Immature natural killer cell (primary cell): ENCODE measurements around the gene RAB6B. TPM values are rescaled to one million over a fixed set of nuclear protein-coding genes. Genes with fewer than 3 reads are reported as not detected.

Source experiments
- DNase-seq, 3 donors: peaks; one replicate each; pipeline ENCODE4 v3.0.0; 2022; ENCODE audit warnings: mixed read lengths in 1 of 3
- H3K27ac Mint-ChIP-seq, 6 donors: one replicate each; pipeline ENCODE4 v1.8.0; 2020; ENCODE audit warnings: mixed read lengths in 6 of 6, mild to moderate bottlenecking in 5 of 6, inconsistent platforms in 4 of 6, moderate library complexity in 3 of 6
- H3K27me3 Mint-ChIP-seq, 3 donors: one replicate each; pipeline ENCODE4 v1.8.0; 2020 to 2021; ENCODE audit warnings: low read depth in 3 of 3, mild to moderate bottlenecking in 3 of 3, mixed read lengths in 3 of 3, moderate library complexity in 3 of 3, inconsistent platforms in 1 of 3
- H3K36me3 Mint-ChIP-seq, 3 donors: one replicate each; pipeline ENCODE4 v1.8.0; 2020; ENCODE audit warnings: mixed read lengths in 3 of 3, inconsistent platforms in 2 of 3, mild to moderate bottlenecking in 2 of 3
- H3K4me1 Mint-ChIP-seq, 2 donors: one replicate each; pipeline ENCODE4 v1.8.0; 2020; ENCODE audit warnings: inconsistent platforms in 2 of 2, mild to moderate bottlenecking in 2 of 2, mixed read lengths in 2 of 2, moderate library complexity in 1 of 2
- H3K4me3 Mint-ChIP-seq, 5 donors: one replicate each; pipeline ENCODE4 v1.8.0; 2020; ENCODE audit warnings: mild to moderate bottlenecking in 5 of 5, mixed read lengths in 5 of 5, inconsistent platforms in 3 of 5, moderate library complexity in 3 of 5
- H3K9me3 Mint-ChIP-seq, 6 donors: one replicate each; pipeline ENCODE4 v1.8.0; 2020; ENCODE audit warnings: mild to moderate bottlenecking in 6 of 6, mixed read lengths in 6 of 6, inconsistent platforms in 4 of 6, moderate library complexity in 3 of 6
- polyA plus RNA-seq, 3 donors: library from polyadenylated mRNA; unstranded; fragments of 300-500 nt; fragmentation: Illumina TruSeq; gene quantifications; one replicate each; pipeline ENCODE4 v1.2.3, GENCODE V29; 2021

The RAB6B gene
- polyA plus RNA-seq, 3 donors from 2014 or later: 0.46 to 0.53 TPM; not detected in 1

GRCh38 chr3:133896002-133896761 lies 500 bp upstream of the RAB6B start:
- no peaks in the 10 kb centered on the region for H3K36me3 Mint-ChIP-seq
- peak overlapping the region in 4 of 5 donors; percentile 16 to 64 (median 47) for H3K4me3 Mint-ChIP-seq
- no peaks in the 10 kb centered on the region for H3K9me3 Mint-ChIP-seq
- peaks cover 0 to 5% of the 10 kb centered on the region in 2 donors for H3K4me1 Mint-ChIP-seq
- H3K27me3 Mint-ChIP-seq: peaks cover 3 to 10% (median 8%) of the 10 kb centered on the region in 3 donors
- DNase-seq: no peak
- H3K27ac Mint-ChIP-seq: no peak overlapping the region

- no peak overlapping the region for H3K27ac Mint-ChIP-seq
- peaks cover 3 to 8% (median 8%) of the 10 kb centered on the region in 3 donors for H3K27me3 Mint-ChIP-seq
- peaks cover 0 to 5% of the 10 kb centered on the region in 2 donors for H3K4me1 Mint-ChIP-seq
- DNase-seq: no peak
- no peaks in the 10 kb centered on the region for H3K36me3 Mint-ChIP-seq
- H3K9me3 Mint-ChIP-seq: no peaks in the 10 kb centered on the region
- no peak overlapping the region for H3K4me3 Mint-ChIP-seq
Measured at GRCh38 chr3:133894353-133895207, 1.1 kb downstream of the RAB6B start.

DNA sequence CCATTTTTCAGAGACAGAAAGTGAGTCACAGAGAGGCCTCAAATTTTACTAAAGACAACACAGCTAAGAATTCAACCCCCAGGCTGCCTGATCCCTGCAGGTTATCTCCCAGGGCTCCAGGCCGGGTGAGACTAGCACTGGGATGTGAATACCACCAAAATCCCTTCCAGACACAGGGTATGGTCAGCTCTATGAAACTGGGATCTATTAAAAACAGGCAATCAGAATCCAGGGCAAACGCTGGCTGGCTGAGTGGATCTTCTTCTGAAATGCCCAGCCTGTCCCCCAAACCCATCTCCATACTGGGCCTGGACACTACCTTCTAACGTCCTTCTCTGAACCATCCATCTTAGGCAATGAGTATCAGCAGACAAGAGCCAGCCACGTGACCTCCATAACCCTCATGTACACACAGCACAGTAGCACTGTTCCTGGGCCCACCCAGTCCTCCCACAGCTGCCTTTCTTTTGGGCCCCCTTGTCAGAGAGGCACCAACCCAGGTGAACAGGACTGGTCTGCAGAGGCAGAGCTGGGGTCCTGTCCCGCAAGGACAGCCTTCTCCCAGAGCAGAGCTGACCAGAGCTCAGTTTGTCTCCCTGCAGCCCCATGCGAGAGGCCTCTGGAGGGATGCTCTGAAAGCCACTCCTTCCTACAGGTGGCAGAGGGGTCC lies 1.9 kb downstream of the RAB6B start:
- Mint-ChIP-seq H3K9me3 (no peaks in the 10 kb centered on the region), H3K4me3 (peak overlapping the region in 1 of 5 donors; percentile 25), H3K36me3 (no peaks in the 10 kb centered on the region), H3K4me1 (peaks cover 0 to 5% of the 10 kb centered on the region in 2 donors), H3K27me3 (peaks cover 3 to 8% (median 5%) of the 10 kb centered on the region in 3 donors), H3K27ac (no peak overlapping the region)
- DNase-seq: no peak

DNA sequence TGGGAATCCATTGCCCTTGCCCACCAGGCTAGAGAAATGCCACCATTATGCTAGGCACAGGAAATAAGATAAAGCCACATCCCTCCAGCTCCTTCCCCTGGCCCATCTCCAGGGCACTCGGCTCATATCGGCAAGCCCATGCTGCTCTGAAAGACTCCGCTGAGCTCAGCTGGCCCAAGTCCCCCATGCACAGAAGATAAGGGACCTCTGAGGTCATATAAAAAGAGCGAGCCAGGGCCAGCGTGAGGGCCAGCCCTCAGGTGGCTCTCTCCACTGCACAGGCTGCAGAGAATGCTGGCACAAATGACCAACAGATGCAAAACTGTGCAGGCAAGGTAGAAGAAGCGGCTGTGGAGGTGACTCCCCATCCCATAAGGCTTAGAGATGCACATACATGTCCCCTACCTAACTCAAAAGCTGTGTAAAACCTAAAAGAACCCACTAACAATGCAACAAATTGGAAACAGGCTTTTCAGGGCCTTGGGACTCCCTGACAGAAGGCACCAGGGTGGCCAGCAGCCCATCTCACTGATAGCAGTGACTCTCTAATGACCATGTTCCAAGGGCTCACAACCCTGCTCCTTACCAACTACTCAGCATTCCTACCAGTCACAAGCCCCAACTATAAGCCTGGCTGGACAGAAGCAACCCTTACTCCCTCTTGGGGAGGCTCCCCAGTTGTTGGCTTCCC lies 3.0 kb downstream of the RAB6B start:
- peaks cover 0 to 5% of the 10 kb centered on the region in 2 donors for H3K4me1 Mint-ChIP-seq
- no peaks in the 10 kb centered on the region for H3K36me3 Mint-ChIP-seq
- no peak overlapping the region for H3K27ac Mint-ChIP-seq
- no peaks in the 10 kb centered on the region for H3K9me3 Mint-ChIP-seq
- DNase-seq: no peak
- peaks cover 3 to 8% (median 5%) of the 10 kb centered on the region in 3 donors for H3K27me3 Mint-ChIP-seq
- H3K4me3 Mint-ChIP-seq: no peak overlapping the region

DNA sequence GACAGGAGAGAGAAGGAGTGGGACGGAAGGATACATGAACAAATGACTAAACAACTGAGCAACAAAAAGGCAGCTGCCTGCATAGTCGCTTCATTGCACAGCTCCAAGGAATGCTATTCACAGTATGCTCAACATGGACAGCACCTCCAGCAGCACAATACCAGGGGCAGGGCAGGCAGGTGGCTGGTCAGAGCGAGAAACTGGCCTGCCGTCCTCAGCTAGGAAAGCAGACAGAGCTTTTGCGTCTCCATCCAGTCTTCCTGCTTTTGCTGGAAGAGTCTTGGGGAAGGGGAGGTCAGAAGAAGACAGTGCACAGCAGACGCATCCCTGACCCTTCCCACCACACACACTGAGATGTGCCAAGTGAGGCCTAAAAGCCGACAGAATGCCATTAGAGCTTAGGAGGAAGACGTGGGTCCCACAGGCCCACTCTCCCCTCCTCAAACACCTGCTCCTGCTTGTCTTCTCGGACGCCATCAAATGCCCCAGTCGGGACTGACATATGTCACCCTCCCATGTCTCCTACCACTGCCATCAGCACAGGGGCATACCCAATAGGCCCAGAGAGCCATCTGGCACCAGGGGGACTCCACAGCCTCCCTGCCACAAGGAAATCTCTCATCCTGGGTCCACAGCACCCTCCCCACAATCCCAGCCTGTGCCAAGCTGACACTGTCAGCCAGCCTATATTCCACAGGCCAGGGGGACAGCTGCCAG lies 3.9 kb downstream of the RAB6B start:
- peaks cover 2 to 8% (median 3%) of the 10 kb centered on the region in 3 donors for H3K27me3 Mint-ChIP-seq
- H3K4me3 Mint-ChIP-seq: no peak overlapping the region
- no peak overlapping the region for H3K27ac Mint-ChIP-seq
- no peak for DNase-seq
- H3K9me3 Mint-ChIP-seq: no peaks in the 10 kb centered on the region
- no peaks in the 10 kb centered on the region for H3K36me3 Mint-ChIP-seq
- peaks cover 0 to 3% of the 10 kb centered on the region in 2 donors for H3K4me1 Mint-ChIP-seq

- no peak overlapping the region for H3K27ac Mint-ChIP-seq
- no peaks in the 10 kb centered on the region for H3K9me3 Mint-ChIP-seq
- H3K4me3 Mint-ChIP-seq: no peak overlapping the region
- H3K36me3 Mint-ChIP-seq: no peaks in the 10 kb centered on the region
- H3K4me1 Mint-ChIP-seq: peaks cover 0 to 1% of the 10 kb centered on the region in 2 donors
- peaks cover 0 to 4% (median 3%) of the 10 kb centered on the region in 3 donors for H3K27me3 Mint-ChIP-seq
- no peak for DNase-seq
Measured at GRCh38 chr3:133890972-133891644, 4.6 kb downstream of the RAB6B start.

DNA sequence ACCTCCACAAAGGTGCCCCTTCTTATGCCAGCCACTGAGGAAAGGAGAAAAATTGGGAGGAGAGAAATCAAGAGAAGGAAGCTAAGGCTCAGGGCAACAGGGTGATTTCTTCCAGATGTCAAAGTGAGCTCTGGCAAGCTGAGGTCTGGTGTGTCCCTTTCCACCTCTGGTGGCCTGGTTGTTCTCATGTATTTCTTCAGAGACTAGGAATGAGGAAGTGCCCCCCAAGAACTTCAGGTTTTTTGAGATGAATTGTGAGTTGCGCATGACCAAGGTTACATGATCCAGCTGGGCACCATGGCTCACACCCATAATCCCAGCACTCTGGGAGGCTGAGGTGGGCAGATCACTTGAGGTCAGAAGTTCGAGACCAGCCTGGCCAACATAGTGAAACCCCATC lies 5.6 kb downstream of the RAB6B start:
- Mint-ChIP-seq H3K9me3 (no peaks in the 10 kb centered on the region), H3K4me3 (no peak overlapping the region), H3K4me1 (no peaks in the 10 kb centered on the region), H3K27ac (no peak overlapping the region), H3K27me3 (peaks cover 0 to 4% (median 3%) of the 10 kb centered on the region in 3 donors), H3K36me3 (no peaks in the 10 kb centered on the region)
- DNase-seq: no peak

DNA sequence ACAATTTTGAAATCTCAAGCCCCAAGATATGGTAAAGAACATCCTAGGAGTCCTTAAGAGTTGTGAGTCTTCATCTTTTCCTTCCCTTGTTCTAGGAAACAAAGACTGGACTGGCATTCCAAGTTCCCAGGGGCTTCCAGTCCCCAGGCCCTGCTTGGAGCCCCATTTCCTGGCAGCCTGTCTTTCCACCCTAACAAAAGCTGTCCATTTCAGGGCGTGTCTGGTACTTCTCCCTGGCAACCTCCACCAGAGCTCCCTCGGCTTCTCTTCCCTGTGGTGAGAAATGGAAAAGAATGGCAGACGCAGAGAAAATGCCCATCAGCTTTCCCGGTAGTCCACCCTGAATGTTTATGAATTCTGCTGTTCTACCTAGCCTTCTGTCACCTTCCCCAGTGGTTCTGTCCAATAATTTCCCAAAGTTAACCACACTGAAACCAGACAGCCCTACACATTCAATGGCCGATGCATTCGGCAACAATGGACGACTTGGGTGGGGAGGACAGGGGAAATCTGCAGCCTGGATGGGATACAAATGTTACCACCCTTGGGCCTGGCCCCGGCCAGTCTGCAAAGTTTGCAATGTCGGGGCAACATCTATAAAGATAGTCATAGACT lies 6.8 kb downstream of the RAB6B start:
- DNase-seq: no peak
- Mint-ChIP-seq H3K27ac (no peak overlapping the region), H3K36me3 (no peaks in the 10 kb centered on the region), H3K4me3 (no peak overlapping the region), H3K27me3 (peaks cover 0 to 8% (median 2%) of the 10 kb centered on the region in 3 donors), H3K9me3 (no peaks in the 10 kb centered on the region), H3K4me1 (no peaks in the 10 kb centered on the region)

- Mint-ChIP-seq H3K9me3 (no peaks in the 10 kb centered on the region), H3K4me3 (no peak overlapping the region), H3K4me1 (peaks cover 0 to under 1% of the 10 kb centered on the region in 2 donors), H3K27me3 (peaks cover 0 to 8% (median 0%) of the 10 kb centered on the region in 3 donors), H3K36me3 (no peaks in the 10 kb centered on the region), H3K27ac (no peak overlapping the region)
- DNase-seq: no peak
Measured at GRCh38 chr3:133887803-133888703, 7.6 kb downstream of the RAB6B start.

- H3K9me3 Mint-ChIP-seq: no peaks in the 10 kb centered on the region
- H3K36me3 Mint-ChIP-seq: no peaks in the 10 kb centered on the region
- H3K4me1 Mint-ChIP-seq: peaks cover 7 to 9% of the 10 kb centered on the region in 2 donors
- H3K4me3 Mint-ChIP-seq: no peak overlapping the region
- H3K27ac Mint-ChIP-seq: no peak overlapping the region
- H3K27me3 Mint-ChIP-seq: peaks cover 0 to 8% (median 0%) of the 10 kb centered on the region in 3 donors
- no peak for DNase-seq
Measured at GRCh38 chr3:133887074-133887802, 8.4 kb downstream of the RAB6B start.
